ENCODE data around the gene MTA1. TPM values are rescaled to one million over a fixed set of nuclear protein-coding genes. Genes with fewer than 3 reads are reported as not detected.
A peak's percentile ranks its signal among the peaks of the same experiment; 100 is the strongest.

The MTA1 gene
- total RNA-seq, 1 experiment from 2014 or later: 238 TPM

GRCh38 chr14:105490572-105491365 is 71.1 kb downstream of the MTA1 start, which contains the start of gene TEDC1:
Gene TEDC1 (plus strand): TSS chr14:105491246. CDS start chr14:105491376, 130 bp downstream.
- BruUV-seq (replicated peaks): no TSS peak
- ChIA-PET POLR2A (ENCODE audit: low non-redundant PET) (interaction anchor here (0.6 kb wide), 1 partner anchor 321 kb away, joined by 7 read pairs; no protein-coding TSS in a partner anchor), CTCF (interaction anchor here (0.9 to 2.8 kb wide), 5 partner anchors 10 to 120 kb away, joined by 3 to 38 read pairs (median 17); no protein-coding TSS in a partner anchor)
- Histone ChIP-seq H3K27me3 (replicated peaks; ENCODE audit: insufficient read depth, low read depth, low read length, poor library complexity) (no peaks in the 10 kb centered on the region), H3K9me3 (ENCODE audit: low read depth, low read length, poor library complexity, severe bottlenecking) (no peaks in the 10 kb centered on the region), H3K27ac (ENCODE audit: low read depth, low read length, poor library complexity, severe bottlenecking) (peak within 1 kb of the TSS; percentile 93), H3K4me3 (ENCODE audit: low read depth, low read length, poor library complexity, severe bottlenecking) (peak within 1 kb of the TSS; percentile 83), H3K4me1 (ENCODE audit: insufficient read depth, low read length, poor library complexity, severe bottlenecking) (peaks cover 22% of the 10 kb centered on the region), H3K36me3 (ENCODE audit: insufficient read depth, low read length, poor library complexity, severe bottlenecking) (no peaks in the 10 kb centered on the region)
- peak; percentile 66 for TF ChIP-seq CTCF (conservative IDR thresholded peaks at IDR 0.05; ENCODE audit: low read depth, low read length)
- no peak for TF ChIP-seq EZH2 (IDR thresholded peaks at IDR 0.05; ENCODE audit: borderline replicate concordance, low read depth, low read length, poor library complexity, severe bottlenecking)
- intact Hi-C loops (cut with micrococcal nuclease; ENCODE audit: unreplicated experiment): loop anchor here (2.0 kb wide), 1 partner anchor 36 kb away; the partner anchor contains the start of gene TMEM121
- DNase-seq (ENCODE audit: low spot score): peak; percentile 100

- intact Hi-C loops (cut with micrococcal nuclease; ENCODE audit: unreplicated experiment): loop anchor here (2.0 kb wide), 1 partner anchor 35 kb away; the partner anchor contains the start of gene TMEM121
- DNase-seq (ENCODE audit: low spot score): peak; percentile 87
- H3K27ac ChIP-seq (ENCODE audit: low read depth, low read length, poor library complexity, severe bottlenecking): peak overlapping the region; percentile 93
- H3K36me3 ChIP-seq (ENCODE audit: insufficient read depth, low read length, poor library complexity, severe bottlenecking): no peaks in the 10 kb centered on the region
- peak overlapping the region; percentile 83 for H3K4me3 ChIP-seq (ENCODE audit: low read depth, low read length, poor library complexity, severe bottlenecking)
- CTCF ChIA-PET: interaction anchor here (0.5 to 2.8 kb wide), 4 partner anchors 11 to 121 kb away, joined by 3 to 38 read pairs (median 8); no protein-coding TSS in a partner anchor
- no peak for TF ChIP-seq EZH2 (IDR thresholded peaks at IDR 0.05; ENCODE audit: borderline replicate concordance, low read depth, low read length, poor library complexity, severe bottlenecking)
- no peak for TF ChIP-seq CTCF (conservative IDR thresholded peaks at IDR 0.05; ENCODE audit: low read depth, low read length)
- peaks cover 20% of the 10 kb centered on the region for H3K4me1 ChIP-seq (ENCODE audit: insufficient read depth, low read length, poor library complexity, severe bottlenecking)
- BruUV-seq (replicated peaks): TSS peak; percentile 46
- POLR2A ChIA-PET (ENCODE audit: low non-redundant PET): interaction anchor here (0.5 to 0.6 kb wide), 2 partner anchors 8 to 98 kb away, joined by 4 to 8 read pairs; no protein-coding TSS in a partner anchor
- H3K27me3 ChIP-seq (replicated peaks; ENCODE audit: insufficient read depth, low read depth, low read length, poor library complexity): no peaks in the 10 kb centered on the region
- H3K9me3 ChIP-seq (ENCODE audit: low read depth, low read length, poor library complexity, severe bottlenecking): no peaks in the 10 kb centered on the region
Observed at GRCh38 chr14:105491366-105491973, 71.8 kb downstream of the MTA1 start.
